Hindlimb muscle (tissue), 1 donor: ENCODE results near the gene ADO. TPM values are rescaled to one million over a fixed set of nuclear protein-coding genes. Genes with fewer than 3 reads are reported as not detected.
A peak's percentile ranks its signal among the peaks of the same experiment; 100 is the strongest.

ENCODE experiments used
- DNase-seq: peaks from one replicate; pipeline ENCODE4 v3.0.0-alpha.2; 2013
- polyA plus RNA-seq: library from polyadenylated mRNA; unstranded; fragments of 120-200 nt; gene quantifications from one replicate; pipeline ENCODE4 v1.2.1, GENCODE V29; 2013; ENCODE audit not compliant: insufficient read length

Gene ADO
- polyA plus RNA-seq, 1 donor, result 13.3 TPM

GRCh38 chr10:62794306-62794705 is 10.2 kb upstream of the ADO start:
- DNase-seq, result no peak

GRCh38 chr10:62795100-62795499 is 9.4 kb upstream of the ADO start:
- DNase-seq, result no peak

- DNase-seq, result no peak
These were observed 8.8 kb upstream of the ADO start for GRCh38 chr10:62795762-62796161.

- DNase-seq, result no peak
These were observed 7.6 kb upstream of the ADO start for GRCh38 chr10:62796896-62797295.

GRCh38 chr10:62801871-62802270 is 2.6 kb upstream of the ADO start:
- DNase-seq, result no peak

GRCh38 chr10:62803724-62804355 is 680 bp upstream of the ADO start:
- DNase-seq, result no peak

GRCh38 chr10:62805231-62806099 is 945 bp downstream of the ADO start:
- DNase-seq, result no peak

- no peak for DNase-seq
These were observed 1.7 kb downstream of the ADO start for GRCh38 chr10:62806251-62806650.

GRCh38 chr10:62810156-62810902 is 5.8 kb downstream of the ADO start:
- DNase-seq, result no peak

GRCh38 chr10:62811159-62811875 is 6.8 kb downstream of the ADO start:
- no peak for DNase-seq

GRCh38 chr10:62812672-62813439 is 8.3 kb downstream of the ADO start:
- DNase-seq, result no peak

GRCh38 chr10:62813453-62813852 is 8.9 kb downstream of the ADO start:
- DNase-seq, result no peak

GRCh38 chr10:62813981-62814380 is 9.5 kb downstream of the ADO start:
- peak; percentile 13 for DNase-seq

GRCh38 chr10:62814756-62815380 is 10.3 kb downstream of the ADO start:
- peak; percentile 13 for DNase-seq

GRCh38 chr10:62815381-62816075 is 11.0 kb downstream of the ADO start:
- peak; percentile 28 for DNase-seq

GRCh38 chr10:62816076-62816330 is 11.5 kb downstream of the ADO start:
- DNase-seq, result no peak

GRCh38 chr10:62816331-62817120 is 12.0 kb downstream of the ADO start, which contains the start of gene EGR2:
Gene EGR2 (minus strand): TSS chr10:62816366. CDS start chr10:62816029, 337 bp downstream.
- DNase-seq, result peak; percentile 94

- DNase-seq, result peak; percentile 47
These were observed 12.7 kb downstream of the ADO start for GRCh38 chr10:62817121-62817765.

- DNase-seq, result peak; percentile 87
These were observed 13.4 kb downstream of the ADO start for GRCh38 chr10:62817766-62818425.
